Glomerular endothelial cell (primary cell): ENCODE results near the gene BABAM1. TPM values are rescaled to one million over a fixed set of nuclear protein-coding genes. Genes with fewer than 3 reads are reported as not detected.
A peak's percentile ranks its signal among the peaks of the same experiment; 100 is the strongest.

ENCODE experiments used
- DNase-seq: peaks from one replicate; pipeline ENCODE4 v3.0.0-alpha.2; 2011; ENCODE audit warnings: low read depth, low spot score; ENCODE audit errors: extremely low read depth
- total RNA-seq: library from RNA; depleted of rRNA; stranded (reverse); fragments of >200 nt; gene quantifications from 2 replicates; pipeline ENCODE4 v1.2.3, GENCODE V29; 2015

Gene BABAM1
- 78.9 and 94.9 TPM in 2 replicates for total RNA-seq

DNA sequence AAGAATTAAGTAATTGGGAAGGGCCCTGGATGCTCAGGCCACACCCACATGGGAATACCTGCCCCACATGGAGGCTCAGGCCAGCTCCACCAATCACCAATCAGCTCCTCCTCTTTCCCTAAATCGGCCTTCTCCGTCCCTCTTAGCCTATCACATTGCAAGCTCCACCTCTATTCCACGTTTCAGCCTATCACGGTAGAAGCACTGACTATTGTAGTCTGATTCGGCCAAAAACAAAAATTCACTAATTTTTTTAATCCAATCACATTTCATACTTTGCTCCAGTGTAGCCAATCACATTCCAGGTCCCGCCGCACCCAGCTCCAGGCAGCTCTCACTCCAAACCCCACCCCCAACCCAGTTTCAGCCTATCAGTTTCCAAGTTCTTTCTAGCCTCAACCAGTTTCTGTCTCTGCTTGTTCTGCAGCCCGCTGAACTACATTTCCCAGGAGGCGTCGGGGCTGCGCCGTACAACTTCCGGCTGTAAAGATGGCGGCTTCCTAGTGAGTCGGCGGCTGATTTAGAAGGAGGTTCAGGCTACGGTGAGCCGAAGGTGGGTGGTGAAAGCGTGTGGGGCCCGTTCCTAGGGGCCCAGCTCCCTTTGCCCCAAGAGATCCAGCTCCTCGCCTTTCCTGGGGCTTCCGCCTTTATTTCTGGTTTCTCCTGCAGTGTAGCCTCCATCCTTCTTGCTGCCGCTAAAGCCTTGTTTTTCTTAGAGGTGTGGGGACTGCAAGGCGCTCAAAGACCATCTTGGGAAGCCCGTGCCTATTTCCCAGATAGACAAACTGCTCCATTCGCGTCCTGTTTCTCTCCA is at the start of gene BABAM1:
Gene BABAM1, plus strand, starts transcription at position 469 of the 814 bp plus-strand sequence. CDS start 1,364 bp downstream, outside the sequence.
- DNase-seq = peak; percentile 99

DNA sequence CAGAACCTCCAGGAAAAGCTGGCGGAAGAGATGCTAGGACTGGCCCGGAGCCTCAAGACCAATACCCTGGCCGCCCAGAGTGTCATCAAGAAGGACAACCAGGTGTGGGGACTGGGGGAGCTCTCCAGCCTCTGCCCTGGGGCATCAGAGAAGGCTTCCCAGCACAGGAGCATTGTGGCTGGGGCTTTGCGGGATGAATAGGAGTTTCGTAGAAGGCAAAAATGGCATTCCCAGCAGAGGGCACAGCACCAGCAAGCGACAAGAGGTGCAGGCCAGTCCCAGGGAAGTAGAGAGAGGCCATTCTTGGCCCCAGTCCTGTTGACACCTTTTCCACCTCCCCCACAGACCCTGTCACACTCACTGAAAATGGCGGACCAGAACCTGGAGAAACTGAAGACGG is 48.0 kb upstream of the BABAM1 start:
- DNase-seq = no peak

DNA sequence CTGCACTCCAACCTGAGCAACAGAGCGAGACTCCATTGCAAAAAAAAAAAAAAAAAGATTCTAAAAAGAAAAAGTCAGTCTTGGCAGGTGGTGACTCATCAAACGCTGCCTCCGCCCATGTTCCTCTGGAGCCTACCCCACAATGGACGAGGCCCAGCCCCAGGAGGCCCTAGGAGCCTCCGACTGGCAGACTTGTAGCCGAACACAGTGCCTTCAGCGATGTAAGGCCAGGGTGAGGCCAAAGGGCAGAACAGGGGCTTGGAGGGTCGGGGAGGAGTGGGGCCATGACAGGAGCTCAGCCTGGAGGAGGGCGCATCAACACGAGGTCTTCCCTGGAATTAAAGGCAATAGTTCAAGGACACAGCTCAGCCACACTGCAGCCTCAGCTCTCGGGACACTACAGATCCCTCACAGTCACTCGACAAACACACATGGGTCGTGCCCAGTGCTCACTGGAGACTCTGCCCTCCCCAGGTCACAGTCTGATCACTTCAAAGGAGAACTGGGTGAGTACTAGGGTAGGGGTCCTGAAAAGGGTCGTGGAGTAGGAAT is 47.0 kb upstream of the BABAM1 start:
- no peak for DNase-seq

DNA sequence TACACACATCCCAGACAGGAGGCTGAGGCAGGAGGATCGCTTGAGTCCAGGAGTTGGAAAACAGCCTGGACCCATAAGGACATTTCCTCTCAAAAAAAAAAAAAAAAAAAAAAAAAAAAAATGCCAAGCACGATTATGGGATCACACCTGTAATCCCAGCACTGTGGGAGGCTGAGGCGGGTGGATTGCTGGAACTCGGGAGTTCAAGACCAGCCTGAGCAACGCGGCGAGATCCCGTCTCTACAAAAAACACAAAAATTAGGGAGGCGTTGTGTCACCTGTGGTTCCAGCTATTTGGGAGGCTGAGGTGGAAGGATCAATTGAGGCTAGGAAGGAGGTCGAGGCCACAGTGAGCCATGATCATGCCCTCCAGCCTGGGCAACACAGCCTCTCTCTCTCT is 42.2 kb upstream of the BABAM1 start:
- no peak for DNase-seq

DNA sequence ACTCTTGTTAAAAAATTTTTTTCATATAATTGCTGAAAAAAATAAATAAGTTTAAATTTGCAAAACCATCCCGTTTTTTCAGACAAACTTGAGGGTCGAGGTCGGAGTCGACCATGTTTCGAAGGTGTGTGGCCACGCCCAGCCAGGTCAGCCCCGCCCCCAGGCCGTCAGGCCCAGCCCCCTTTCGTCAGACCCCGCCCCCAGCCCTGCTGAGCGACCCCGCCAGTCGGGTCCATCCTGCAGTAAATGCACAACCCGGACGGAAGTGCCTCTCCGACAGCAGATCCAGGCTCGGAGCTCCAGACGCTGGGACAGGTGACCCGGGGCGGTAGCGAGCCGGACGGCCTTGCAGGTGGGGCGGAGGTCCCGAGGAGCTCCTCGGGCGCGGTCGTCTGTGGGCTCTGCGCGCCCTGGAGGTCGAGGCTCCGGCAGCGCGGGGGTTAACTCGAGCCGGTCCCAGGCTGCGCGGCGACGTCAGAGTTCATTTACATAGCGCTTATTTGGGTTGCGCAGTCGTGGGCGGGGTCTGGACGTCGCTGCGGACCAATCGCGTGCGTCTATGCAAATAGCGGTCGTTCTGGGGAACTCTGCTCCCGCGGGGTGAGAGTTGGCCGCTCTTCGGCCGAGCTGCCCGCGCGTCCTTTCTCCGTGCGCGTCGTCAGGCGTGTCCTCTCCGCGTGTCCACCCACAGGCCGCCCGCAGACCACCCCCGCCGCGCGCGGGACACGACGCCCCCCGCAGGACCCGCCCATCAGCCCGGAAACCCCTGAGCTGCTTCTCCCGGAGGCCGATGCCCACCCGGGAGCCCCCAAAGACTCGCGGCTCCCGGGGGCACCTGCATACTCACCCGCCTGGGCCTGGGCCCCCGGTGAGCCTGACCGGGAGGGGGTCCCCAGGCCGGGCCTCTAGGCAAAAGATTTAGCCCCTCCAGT is 41.0 kb upstream of the BABAM1 start, which contains the start of gene OCEL1:
Gene OCEL1, plus strand, starts transcription at position 225 of the 932 bp plus-strand sequence. Its CDS starts 22 bp downstream, at position 247.
- DNase-seq = peak; percentile 78

DNA sequence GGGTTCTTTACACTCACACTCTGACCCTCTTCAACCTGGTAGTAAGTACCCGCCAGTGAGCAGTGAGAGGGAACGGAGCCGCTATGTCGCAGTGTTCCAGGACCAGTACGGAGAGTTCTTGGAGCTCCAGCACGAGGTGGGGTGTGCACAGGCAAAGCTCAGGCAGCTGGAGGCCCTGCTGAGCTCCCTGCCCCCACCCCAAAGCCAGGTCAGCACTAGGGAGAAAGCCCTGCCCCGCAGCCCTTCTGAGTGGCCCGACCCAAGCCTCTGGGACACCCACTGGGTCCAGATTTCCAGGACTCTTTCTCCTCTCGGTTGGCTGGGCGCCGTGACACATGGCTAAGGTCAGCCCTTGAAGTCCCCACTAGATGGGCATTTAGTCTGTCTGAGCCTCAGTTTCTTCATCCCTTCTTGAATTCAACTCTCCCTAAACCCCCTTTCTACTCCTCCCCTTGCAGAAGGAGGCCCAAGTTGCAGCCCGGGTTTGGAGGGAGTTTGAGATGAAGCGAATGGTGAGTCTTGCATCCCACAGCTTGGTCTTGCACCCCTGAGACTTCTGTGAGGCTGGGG is 39.4 kb upstream of the BABAM1 start:
- DNase-seq = no peak

DNA sequence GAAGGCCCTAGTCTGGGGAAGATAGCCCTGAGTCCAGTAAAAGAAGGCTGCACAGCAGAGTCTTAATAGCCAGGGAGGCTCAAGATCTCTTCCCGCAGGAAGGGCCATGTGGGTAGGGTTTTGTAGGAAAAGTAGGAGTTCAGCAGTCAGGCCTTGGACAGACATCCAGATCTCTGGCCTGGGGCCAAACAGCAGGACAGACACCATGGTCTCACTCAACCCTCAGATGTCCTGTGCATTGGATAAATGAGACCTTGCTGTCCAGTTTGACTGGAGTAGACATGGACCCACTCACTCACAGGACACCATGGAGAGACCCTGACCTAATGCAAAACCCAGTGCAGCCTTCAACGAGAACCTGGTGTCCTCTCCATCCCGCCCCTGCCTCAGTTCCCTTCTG is 37.4 kb upstream of the BABAM1 start:
- DNase-seq = no peak

DNA sequence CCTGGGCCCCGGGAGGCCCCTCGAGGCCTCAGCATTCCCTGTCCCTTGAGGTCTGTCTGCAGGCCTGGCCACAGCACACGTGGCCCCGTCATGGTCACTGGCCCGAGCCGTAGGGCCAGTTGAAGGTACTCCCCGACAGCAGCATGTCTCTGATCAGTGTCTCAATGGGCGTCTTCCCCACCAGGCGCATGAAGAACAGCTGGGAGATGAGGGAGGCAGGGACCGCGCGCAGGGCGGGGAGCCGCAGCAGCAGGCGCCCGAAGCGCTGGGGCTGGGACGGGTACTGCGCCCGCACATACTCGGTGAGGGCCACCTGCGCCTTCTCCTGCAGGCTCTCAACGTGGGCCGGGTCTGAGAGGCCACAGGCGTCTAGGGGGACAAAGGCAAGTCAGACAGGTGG is 35.0 kb upstream of the BABAM1 start:
- DNase-seq = no peak

DNA sequence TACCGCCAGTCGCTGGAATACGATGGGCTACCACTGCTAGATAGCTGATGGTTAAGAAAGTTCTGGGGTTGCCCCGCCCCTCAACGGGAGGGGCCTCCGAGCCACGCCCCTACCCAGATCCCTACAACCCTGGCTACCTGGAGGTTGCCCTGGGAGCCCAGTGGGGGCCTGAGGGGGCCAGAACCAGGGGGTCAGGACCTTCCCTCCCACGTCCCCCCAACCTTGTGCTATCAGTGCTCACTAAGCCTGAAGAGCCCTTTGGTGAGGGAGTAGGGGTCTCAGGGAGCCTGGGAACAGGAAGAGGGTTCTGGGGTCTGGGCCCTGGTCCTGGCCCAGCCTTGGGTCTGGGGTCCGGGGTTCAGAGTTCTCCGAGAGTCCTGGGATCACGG is 32.3 kb upstream of the BABAM1 start:
- DNase-seq = no peak

DNA sequence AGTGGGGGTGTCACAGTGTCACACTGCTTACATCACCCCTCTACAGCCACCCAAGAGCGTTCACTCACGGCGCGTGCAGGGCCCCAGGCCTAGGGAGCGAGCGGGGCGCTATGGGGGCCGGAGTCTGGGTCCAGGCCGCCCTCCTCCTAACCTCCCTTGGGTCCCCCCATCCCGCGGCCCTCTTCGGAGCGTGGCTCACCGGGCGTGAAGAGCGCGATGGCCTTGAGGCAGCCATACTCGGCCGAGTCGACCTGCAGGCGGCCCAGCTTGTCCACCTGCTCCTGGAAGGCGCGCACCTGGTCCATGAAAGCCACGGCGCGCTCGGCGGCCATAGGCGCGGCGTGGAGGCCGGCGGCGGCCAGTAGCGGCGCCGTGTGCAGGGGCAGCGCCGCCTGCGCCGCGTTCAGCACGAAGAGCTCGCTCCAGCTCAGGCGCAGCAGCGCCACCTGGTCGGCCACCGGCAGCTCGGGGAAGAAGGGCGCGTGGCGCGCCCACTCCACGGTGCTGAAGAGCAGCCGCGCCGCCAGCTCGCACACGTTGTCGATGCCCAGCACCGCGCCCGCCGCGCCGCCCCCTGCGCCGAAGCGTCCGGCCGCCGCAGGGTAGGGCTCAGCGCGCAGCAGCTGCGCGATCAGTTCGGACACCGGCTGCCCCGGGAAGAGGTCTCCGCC is 31.8 kb upstream of the BABAM1 start:
- DNase-seq = no peak

DNA sequence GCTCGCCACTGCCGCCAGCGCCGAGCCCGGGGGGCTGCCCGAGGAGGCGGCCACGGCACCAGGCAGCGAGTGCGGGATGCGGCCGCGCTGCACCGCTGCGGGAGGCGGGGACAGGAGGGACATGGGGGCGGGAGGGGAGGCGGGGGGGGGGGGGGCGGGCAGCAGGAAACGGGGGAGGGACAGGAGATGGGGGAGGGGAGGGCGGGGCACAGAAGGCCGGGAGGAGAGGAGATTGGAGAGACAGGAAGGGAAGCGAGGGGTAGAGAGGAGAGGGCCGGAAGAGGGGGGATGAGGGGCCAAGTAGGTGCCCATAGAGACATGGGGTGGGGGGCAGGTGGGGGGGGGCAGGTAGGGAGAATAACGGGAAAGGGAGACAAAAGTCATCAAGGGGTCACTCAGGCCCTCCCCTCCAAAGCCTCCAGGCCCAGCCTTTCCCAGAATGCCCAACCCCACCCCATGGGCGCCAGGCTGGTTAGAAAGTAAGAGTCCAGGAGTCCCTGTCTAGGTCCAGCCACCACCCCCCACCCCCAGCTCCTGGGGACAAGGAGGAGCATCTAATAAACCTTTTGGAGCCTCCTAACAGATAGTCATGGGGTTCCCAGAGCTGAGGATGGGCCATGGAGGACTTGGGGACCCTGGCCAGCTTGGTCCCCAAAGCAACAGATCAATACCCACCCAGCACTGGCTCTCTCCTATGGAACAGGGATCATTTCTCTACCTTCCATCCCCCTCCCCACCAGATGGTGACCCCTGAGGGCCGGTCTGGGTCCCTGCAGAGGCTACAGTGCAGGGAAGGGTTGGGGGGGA is 31.1 kb upstream of the BABAM1 start:
- no peak for DNase-seq

DNA sequence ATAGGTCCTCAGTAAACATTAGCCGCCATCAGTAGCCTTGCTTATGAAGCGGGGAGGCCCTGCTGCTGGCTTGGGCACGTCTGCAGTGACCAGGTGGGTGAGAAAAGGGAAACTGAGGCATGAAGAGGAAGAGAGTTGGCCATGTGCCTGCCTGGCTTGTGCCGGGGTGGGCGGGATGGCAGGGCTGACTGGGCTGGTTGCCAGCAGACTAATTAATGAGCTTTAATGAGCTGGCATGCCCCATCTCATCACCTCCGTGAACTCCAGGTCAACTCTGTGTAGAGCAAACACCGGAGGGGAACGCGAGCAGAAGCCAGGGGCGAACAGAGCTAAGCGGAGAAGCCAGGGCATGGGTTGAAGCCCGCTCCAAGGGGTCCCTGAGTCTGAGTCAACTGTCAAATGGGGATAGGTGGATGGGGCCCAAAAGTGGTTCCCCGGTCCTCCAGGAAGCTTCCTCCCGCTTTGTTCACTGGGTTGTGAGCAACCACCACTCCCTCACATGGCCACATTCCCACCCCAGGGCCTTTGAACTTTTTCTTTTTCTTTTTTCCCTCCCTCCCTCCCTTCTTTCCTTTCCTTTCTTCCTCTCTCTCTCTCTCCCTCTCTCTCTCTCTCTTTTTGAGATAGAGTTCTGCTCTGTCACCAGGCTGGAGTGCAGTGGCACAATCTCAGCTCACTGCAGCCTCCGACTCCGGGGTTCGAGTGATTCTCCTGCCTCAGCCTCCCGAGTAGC is 30.3 kb upstream of the BABAM1 start:
- no peak for DNase-seq

DNA sequence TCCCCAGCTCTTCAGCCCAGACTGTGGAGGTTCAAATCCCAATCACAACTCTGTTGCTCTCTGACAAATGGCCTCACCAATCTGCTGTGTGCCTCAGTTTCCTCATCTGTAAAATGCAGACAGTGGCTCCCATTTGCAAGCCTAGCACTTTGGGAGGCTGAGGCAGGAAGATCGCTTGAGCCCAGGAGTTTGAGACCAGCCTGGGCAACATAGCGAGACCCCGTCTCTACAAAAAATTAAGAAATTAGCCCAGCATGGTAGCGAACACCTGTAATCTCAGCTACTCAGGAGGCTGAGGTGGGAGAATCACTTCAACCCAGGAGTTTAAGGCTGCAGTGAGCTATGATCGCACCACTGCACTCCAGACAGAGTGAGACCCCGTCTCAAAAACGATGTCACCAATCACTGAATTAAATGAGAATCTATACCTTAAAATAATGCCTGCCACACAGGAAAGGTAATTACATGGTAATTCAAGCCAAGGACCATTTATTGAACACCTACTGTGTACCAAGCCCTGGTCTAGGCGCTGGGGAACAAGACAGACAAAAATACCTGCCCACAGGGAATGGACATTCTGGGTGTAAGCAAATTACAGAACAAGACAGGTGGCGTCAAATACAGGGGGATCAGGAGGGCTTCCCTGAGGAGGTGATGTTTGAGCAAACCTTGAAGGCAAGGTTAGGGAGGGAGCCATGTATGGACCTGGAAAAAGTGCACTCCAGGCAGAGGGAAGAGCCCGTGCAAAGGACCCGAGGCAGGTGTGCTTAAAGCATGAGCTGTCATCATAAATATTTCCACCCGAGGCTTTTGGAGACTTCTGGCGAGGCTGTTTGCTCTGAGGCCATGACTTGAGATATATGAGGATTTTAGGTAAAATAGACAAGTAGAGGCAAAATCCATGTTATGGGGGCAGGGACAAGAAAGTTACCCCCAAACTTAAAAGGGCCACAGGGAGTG is 29.2 kb upstream of the BABAM1 start:
- no peak for DNase-seq

DNA sequence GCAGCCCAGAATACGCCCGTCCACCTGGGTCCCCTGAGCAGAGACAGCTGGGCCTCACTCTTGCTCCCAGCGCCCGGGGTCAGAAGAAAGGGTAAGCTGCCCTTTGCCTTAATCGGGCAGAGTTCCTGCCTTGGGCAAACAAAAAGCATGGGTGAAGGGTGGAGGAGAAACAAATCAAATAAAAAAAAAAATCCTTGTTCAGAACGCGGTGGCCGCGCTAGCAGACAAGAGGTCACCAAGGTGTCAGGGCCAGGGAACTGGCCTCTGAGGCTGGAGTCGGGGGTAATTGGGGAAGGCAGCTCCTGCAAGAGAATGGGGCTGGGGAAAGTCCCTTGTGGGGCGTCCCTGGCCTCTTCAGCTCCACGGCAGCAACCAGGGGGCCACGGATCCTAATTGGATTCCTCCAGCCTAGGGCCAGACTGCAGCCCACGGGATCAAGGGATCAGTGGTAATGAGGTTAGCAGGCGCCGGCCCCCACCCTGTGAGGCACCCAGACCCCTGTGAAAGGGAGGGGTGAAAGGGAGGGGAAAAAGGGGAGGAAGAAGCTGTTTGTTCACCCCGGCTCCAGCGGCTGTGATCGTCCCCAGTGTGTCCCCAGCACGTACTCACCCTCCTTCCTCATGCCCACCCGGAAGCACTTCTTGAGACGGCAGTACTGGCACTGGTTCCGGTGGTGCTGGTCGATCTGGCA is 27.0 kb upstream of the BABAM1 start:
- DNase-seq = no peak

DNA sequence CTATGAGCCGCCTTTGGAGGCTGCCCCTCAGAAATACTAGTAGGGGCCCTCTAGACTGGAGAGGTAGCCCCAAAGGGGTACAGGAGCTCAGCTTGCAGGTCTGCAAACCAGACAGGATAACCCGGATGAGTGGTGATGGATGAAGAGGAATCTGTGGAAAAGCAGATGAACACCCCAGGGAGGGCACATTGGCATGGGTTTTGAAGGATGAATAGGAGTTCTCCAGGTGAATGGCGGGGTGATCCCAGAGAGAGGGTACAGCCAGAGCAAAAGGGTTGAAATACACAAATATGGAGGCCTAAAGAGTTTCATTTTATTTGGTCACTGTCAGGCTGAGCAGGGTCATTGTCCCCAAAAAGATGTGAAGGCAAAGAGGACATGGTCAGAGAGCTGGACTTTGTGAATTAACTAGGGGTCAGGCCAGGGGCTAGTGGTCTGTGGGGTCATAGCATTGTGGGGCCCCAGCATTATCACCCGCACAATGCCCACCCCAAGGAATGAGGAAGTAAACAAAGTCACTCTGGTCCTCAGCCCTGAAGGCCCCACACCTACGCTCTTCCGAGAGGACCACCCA is 26.3 kb upstream of the BABAM1 start:
- DNase-seq = no peak

DNA sequence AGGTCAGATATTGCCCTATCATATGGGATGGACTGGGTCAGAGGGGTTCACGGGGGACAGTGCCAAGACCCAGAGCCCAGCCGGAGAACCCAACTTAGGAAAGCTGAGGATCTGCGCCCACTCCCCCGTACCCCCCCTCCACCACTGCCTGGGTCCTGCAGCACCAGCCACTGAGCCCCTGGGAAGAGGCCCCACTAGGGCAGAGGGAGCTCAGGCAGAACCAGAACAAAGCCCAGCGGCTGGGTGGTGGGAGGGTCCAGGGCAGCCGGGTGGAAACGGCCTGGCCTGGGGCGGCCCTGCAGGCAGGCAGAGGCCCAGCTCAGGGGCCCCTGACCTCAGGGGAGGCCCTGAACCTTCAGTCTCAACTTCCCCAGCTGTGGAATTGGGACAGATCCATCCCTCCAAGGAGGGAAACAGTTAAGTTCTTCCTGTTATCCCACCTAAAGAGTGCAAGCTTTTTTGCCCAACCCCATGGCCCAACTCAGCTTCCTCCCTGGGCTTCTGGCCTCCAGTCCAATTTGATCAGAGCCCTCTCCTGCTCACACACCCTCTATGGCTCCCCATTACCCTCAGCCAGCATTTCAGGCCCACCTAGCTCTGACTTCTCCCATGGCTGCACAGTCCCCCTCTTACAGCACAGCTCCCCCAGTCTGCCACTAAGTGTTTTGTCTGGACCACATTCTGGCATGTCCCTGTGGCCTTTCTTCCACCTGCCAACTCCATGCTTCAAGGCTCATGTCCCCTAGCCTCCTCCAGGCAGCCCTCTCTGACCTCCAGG is 24.6 kb upstream of the BABAM1 start:
- no peak for DNase-seq
